Stimulated activated memory B cell treated with anti-CD40 and anti-IgM and Interleukin-4, amounts not matched to agents 10 μg/mL and 1 μg/mL and 100 μg/mL, for 72 hours (primary cell): ENCODE results near the gene METTL1.
A peak's percentile ranks its signal among the peaks of the same experiment; 100 is the strongest.
"Not testable (repeated sequence)": the region's sequence is repeated elsewhere in the genome, so short reads cannot be mapped to it uniquely, and the experiment has no call there.

ENCODE experiments used
- ATAC-seq: fragments of 150-1000 bp; cut with Tn5 transposase; 2 replicates; pipeline ENCODE4 v1.10.0; 2021
- H3K27ac Mint-ChIP-seq: one replicate; pipeline ENCODE4 v1.8.0; 2022; ENCODE audit warnings: mild to moderate bottlenecking, mixed read lengths
- H3K27me3 Mint-ChIP-seq: one replicate; pipeline ENCODE4 v1.8.0; 2022; ENCODE audit warnings: mixed read lengths
- H3K36me3 Mint-ChIP-seq: one replicate; pipeline ENCODE4 v1.8.0; 2022; ENCODE audit warnings: mixed read lengths
- H3K4me1 Mint-ChIP-seq: one replicate; pipeline ENCODE4 v1.8.0; 2022; ENCODE audit warnings: mixed read lengths
- H3K4me3 Mint-ChIP-seq: one replicate; pipeline ENCODE4 v1.8.0; 2022; ENCODE audit warnings: mild to moderate bottlenecking, moderate library complexity, mixed read lengths
- H3K9me3 Mint-ChIP-seq: one replicate; pipeline ENCODE4 v1.8.0; 2022; ENCODE audit warnings: mixed read lengths

Gene METTL1

GRCh38 chr12:57771873-57772428, at the start of gene METTL1:
METTL1 (minus strand) TSS chr12:57772105; CDS start chr12:57772083, 22 bp downstream.
- peaks cover 27% of the 10 kb centered on the region for H3K36me3 Mint-ChIP-seq
- peak within 1 kb of the TSS; percentile 86 for H3K27ac Mint-ChIP-seq
- H3K9me3 Mint-ChIP-seq: no peaks in the 10 kb centered on the region
- H3K4me3 Mint-ChIP-seq: peak within 1 kb of the TSS; percentile 97
- H3K4me1 Mint-ChIP-seq: peaks cover 38% of the 10 kb centered on the region
- ATAC-seq: peak; percentile 96
- peaks cover 1% of the 10 kb centered on the region for H3K27me3 Mint-ChIP-seq

- not testable (repeated sequence) for H3K27me3 Mint-ChIP-seq, H3K4me3 Mint-ChIP-seq, H3K4me1 Mint-ChIP-seq, ATAC-seq, H3K9me3 Mint-ChIP-seq, H3K27ac Mint-ChIP-seq
- H3K36me3 Mint-ChIP-seq: peaks cover 43% of the 10 kb centered on the region
These were observed 49.1 kb upstream of the METTL1 start for GRCh38 chr12:57821015-57821414.

GRCh38 chr12:57820119-57820518, 48.2 kb upstream of the METTL1 start:
- H3K36me3 Mint-ChIP-seq: peaks cover 35% of the 10 kb centered on the region
- not testable (repeated sequence) for H3K4me3 Mint-ChIP-seq, ATAC-seq, H3K27me3 Mint-ChIP-seq, H3K27ac Mint-ChIP-seq, H3K9me3 Mint-ChIP-seq, H3K4me1 Mint-ChIP-seq

DNA sequence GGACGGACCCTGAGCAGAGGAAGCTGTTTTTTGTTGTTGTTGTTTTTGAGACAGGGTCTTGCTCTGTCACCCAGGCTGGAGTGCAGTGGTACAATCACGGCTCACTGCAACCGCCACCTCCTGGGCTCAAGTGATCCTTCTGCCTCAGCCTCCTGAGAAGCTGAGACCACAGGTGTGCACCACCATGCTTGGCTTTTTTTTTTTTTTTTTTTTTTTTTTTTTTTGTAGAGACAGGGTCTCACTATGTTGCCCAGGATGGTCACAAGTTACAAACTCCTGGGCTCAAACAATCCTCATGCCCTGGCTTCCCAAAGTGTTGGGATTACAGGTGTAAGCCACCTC, 46.1 kb upstream of the METTL1 start:
- H3K36me3 Mint-ChIP-seq: peaks cover 17% of the 10 kb centered on the region
- H3K27me3 Mint-ChIP-seq, H3K9me3 Mint-ChIP-seq, H3K27ac Mint-ChIP-seq, ATAC-seq, H3K4me3 Mint-ChIP-seq, H3K4me1 Mint-ChIP-seq: not testable (repeated sequence)

DNA sequence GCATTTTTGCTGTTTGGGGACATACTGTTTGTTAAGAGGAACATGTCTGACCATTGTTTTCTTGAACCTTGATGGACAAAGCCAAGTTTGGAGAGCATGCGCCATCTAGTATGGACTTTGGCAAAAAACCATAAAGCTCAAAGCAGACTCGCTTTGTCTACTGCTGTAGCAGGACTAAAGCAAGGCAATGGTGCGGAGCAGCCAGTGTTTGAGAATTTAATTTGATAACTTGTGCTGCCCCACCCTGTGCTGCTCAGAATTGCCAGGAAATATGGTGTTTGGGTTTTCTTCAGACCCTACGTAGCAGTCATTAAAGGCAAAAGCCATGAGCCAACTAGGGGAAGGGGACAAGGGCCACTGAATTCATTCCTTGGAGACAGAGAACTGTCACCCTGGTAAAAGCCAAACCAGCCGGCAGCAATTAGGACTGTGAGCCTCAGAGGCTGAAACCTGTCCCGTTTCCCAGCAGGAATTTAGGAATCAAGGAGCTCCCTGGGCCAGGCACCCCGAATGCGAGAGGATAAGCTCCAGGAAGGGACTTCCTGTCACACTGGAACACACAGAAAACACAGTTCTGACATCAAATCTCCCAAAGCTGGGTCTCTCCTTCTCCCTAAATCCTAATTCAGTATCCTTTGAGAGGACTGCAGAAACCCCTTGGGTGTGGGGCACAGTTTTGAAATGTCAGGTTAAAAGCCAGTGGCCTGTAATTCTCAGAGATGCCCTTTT, 45.5 kb upstream of the METTL1 start:
- Mint-ChIP-seq H3K36me3 (peaks cover 13% of the 10 kb centered on the region), H3K9me3 (no peaks in the 10 kb centered on the region), H3K4me3 (no peak overlapping the region), H3K27me3 (no peaks in the 10 kb centered on the region), H3K27ac (no peak overlapping the region), H3K4me1 (no peaks in the 10 kb centered on the region)
- ATAC-seq: no peak

- no peaks in the 10 kb centered on the region for H3K4me1 Mint-ChIP-seq
- no peak for ATAC-seq
- no peaks in the 10 kb centered on the region for H3K27me3 Mint-ChIP-seq
- H3K4me3 Mint-ChIP-seq: no peak overlapping the region
- no peak overlapping the region for H3K27ac Mint-ChIP-seq
- no peaks in the 10 kb centered on the region for H3K9me3 Mint-ChIP-seq
- H3K36me3 Mint-ChIP-seq: peaks cover 16% of the 10 kb centered on the region
These were observed 44.9 kb upstream of the METTL1 start for GRCh38 chr12:57816855-57817151.

GRCh38 chr12:57816001-57816854, 44.3 kb upstream of the METTL1 start:
- Mint-ChIP-seq H3K27me3 (no peaks in the 10 kb centered on the region), H3K4me3 (no peak overlapping the region), H3K36me3 (peaks cover 15% of the 10 kb centered on the region), H3K9me3 (no peaks in the 10 kb centered on the region), H3K27ac (no peak overlapping the region), H3K4me1 (no peaks in the 10 kb centered on the region)
- ATAC-seq: no peak

GRCh38 chr12:57815177-57816000, 43.5 kb upstream of the METTL1 start:
- Mint-ChIP-seq H3K4me1 (no peaks in the 10 kb centered on the region), H3K36me3 (peaks cover 7% of the 10 kb centered on the region), H3K27me3 (no peaks in the 10 kb centered on the region), H3K9me3 (no peaks in the 10 kb centered on the region), H3K27ac (no peak overlapping the region), H3K4me3 (no peak overlapping the region)
- no peak for ATAC-seq

- Mint-ChIP-seq H3K27ac (no peak overlapping the region), H3K36me3 (peaks cover 7% of the 10 kb centered on the region), H3K4me1 (no peaks in the 10 kb centered on the region), H3K4me3 (no peak overlapping the region), H3K27me3 (no peaks in the 10 kb centered on the region), H3K9me3 (no peaks in the 10 kb centered on the region)
- no peak for ATAC-seq
These were observed 42.3 kb upstream of the METTL1 start for GRCh38 chr12:57813971-57814772.

DNA sequence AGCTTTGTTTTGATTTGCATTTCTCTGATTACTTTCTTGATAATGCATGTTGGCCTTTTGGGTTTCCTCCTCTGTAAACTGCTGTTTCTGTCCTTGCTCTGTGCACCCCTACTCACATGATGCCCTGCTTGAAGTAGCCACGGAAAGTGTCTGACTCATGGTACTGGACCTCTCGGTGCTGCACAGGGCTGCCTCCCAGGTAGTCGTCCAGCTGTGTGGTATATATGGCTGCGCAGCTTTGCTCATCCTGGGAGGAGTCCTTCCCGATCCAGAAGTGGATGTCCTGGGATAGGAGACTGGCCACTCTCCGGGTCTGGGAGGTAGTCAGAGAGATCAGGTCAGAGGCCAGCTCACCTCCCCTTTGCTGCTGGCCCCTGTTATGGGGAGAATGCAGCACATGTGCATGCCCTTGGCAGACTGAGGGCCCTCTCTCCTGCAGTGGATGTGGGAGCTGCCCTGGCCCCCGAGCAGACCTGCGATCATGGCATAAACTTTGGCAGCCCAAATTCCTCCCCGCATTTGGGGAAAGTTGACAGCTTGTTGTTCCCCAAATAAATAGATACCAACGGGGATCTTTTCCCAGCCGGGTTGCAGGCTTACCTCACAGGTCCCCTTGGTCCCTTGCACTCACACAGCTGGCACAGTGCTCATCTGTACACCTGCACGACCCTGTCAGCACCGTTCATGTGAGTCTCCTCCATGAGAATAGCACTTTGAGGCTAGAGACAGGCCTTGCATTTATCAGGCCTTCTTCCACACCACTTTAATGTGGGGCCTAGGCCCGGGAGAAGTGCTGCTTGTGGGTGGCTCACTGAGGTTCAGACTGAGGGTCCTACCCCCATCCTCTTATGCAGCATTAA, 41.4 kb upstream of the METTL1 start:
- no peaks in the 10 kb centered on the region for H3K9me3 Mint-ChIP-seq
- no peak overlapping the region for H3K27ac Mint-ChIP-seq

DNA sequence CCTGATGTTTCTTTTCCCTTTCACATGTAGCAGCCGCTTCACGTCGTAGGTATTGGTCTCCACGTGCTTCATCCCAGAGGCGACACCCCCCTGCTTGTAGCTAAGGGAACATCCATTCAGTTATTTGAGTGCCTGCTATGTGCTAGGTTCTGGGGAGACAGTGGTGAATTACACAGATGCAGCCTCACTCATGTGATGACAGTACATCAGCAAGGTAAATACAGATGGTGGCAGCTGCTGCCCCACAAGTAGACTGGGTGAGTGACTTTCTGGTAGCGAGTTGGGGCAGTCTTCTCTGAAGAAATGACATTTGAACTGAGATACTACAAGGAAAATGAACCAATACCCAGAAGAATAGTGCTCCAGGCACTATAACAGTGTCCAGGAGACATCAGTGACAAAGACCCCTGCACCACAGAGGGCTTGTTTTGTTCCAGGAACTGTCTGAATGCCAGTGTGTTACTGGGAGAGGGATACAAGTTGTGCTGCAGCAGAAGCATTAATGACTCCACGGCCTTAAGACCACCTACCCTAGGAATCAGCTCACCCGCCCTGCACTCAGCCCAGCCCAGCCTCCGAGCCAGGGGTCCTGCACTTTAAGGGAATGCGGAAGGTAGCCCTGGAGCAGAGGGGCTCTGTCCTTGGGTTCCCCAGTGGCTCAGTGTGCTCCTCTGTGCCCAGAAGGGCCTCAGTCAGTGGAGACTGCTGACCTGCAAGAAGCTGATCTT, 39.3 kb upstream of the METTL1 start:
- Mint-ChIP-seq H3K9me3 (no peaks in the 10 kb centered on the region), H3K4me3 (no peak overlapping the region), H3K36me3 (peaks cover 7% of the 10 kb centered on the region), H3K4me1 (no peaks in the 10 kb centered on the region), H3K27me3 (no peaks in the 10 kb centered on the region), H3K27ac (no peak overlapping the region)
- no peak for ATAC-seq

More for the DNA sequence above, 41.4 kb upstream of the METTL1 start:
- Mint-ChIP-seq H3K36me3 (peaks cover 7% of the 10 kb centered on the region), H3K27me3 (no peaks in the 10 kb centered on the region), H3K4me3 (no peak overlapping the region), H3K4me1 (no peaks in the 10 kb centered on the region)
- ATAC-seq: no peak

DNA sequence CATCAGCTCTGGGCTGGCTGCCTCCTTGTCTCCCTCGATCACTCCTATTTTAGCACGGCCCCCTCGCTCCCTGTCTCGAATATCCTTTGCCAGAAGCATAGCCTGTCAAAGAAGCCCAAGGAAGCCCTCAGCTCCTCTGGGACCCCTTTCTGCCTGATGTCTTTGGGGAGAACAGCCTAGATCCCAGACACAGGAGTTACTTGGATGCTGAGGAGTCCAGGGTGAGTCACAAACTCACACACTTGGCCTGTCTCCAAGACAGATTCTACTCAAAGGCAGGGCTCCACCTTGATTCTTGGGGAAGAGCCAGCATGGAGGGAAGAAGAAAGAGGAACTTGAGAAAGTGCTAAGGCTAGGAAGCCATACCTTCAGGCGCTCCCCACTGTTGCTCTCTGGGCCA, 38.5 kb upstream of the METTL1 start:
- Mint-ChIP-seq H3K27me3 (no peaks in the 10 kb centered on the region), H3K36me3 (peaks cover 7% of the 10 kb centered on the region), H3K9me3 (no peaks in the 10 kb centered on the region), H3K4me1 (no peaks in the 10 kb centered on the region), H3K4me3 (no peak overlapping the region), H3K27ac (no peak overlapping the region)
- ATAC-seq: no peak

- H3K9me3 Mint-ChIP-seq: no peaks in the 10 kb centered on the region
- no peak overlapping the region for H3K4me3 Mint-ChIP-seq
- ATAC-seq: no peak
These were observed 37.5 kb upstream of the METTL1 start for GRCh38 chr12:57809425-57809824.

More at GRCh38 chr12:57809425-57809824, 37.5 kb upstream of the METTL1 start:
- Mint-ChIP-seq H3K27ac (no peak overlapping the region), H3K4me1 (no peaks in the 10 kb centered on the region), H3K27me3 (no peaks in the 10 kb centered on the region), H3K36me3 (peaks cover 7% of the 10 kb centered on the region)
